Measurements from ENCODE around the gene UBE2O.

UBE2O gene

DNA sequence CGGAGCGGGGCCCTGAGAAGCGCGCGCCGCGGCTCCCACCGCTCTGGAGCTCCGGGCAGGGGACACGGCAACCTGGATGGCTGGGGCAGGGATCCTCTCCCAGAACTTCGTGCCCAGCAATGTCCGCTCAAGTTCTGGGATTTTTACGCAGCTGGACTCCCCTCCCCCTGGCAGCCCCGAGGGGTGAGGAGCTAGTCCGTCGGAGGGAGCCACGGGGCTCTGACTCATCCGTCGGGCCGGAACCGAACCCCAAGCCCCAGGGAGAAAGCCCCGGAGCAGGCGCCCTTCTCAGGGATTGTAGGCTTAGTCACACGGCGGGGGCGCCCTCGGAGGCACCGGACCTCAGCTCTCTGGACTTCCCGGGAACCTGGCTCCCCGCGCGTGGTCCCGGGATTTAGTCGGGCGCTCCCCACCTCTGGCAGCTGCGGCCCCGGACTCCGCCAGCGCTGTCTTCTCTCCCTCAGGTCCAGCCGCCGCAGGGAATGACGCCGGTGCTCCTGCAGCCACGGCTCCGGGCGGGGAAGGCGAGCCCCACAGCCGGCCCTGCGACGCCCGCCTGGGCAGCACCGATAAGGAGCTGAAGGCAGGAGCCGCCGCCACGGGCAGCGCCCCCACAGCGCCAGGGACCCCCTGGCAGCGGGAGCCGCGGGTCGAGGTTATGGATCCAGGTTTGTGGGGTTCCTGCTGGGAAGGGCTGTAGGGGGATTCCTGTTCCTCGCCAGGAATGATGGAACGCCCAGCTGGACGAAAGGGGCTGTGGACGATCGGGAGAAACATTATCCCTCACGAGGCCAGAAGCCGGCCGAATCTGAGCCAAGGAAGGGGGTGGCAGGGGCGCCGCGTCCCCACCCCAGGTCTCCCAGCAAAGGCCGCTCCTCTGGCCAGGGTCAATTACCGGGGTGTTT lies 67.7 kb downstream of the UBE2O start:
- peak overlapping the region; percentile 49 for H3K27ac ChIP-seq
- no peak for TF ChIP-seq ZFX (IDR thresholded peaks at IDR 0.05)
- TF ChIP-seq, protein P1, sequence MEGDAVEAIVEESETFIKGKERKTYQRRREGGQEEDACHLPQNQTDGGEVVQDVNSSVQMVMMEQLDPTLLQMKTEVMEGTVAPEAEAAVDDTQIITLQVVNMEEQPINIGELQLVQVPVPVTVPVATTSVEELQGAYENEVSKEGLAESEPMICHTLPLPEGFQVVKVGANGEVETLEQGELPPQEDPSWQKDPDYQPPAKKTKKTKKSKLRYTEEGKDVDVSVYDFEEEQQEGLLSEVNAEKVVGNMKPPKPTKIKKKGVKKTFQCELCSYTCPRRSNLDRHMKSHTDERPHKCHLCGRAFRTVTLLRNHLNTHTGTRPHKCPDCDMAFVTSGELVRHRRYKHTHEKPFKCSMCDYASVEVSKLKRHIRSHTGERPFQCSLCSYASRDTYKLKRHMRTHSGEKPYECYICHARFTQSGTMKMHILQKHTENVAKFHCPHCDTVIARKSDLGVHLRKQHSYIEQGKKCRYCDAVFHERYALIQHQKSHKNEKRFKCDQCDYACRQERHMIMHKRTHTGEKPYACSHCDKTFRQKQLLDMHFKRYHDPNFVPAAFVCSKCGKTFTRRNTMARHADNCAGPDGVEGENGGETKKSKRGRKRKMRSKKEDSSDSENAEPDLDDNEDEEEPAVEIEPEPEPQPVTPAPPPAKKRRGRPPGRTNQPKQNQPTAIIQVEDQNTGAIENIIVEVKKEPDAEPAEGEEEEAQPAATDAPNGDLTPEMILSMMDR (conservative IDR thresholded peaks at IDR 0.05) = no peak

DNA sequence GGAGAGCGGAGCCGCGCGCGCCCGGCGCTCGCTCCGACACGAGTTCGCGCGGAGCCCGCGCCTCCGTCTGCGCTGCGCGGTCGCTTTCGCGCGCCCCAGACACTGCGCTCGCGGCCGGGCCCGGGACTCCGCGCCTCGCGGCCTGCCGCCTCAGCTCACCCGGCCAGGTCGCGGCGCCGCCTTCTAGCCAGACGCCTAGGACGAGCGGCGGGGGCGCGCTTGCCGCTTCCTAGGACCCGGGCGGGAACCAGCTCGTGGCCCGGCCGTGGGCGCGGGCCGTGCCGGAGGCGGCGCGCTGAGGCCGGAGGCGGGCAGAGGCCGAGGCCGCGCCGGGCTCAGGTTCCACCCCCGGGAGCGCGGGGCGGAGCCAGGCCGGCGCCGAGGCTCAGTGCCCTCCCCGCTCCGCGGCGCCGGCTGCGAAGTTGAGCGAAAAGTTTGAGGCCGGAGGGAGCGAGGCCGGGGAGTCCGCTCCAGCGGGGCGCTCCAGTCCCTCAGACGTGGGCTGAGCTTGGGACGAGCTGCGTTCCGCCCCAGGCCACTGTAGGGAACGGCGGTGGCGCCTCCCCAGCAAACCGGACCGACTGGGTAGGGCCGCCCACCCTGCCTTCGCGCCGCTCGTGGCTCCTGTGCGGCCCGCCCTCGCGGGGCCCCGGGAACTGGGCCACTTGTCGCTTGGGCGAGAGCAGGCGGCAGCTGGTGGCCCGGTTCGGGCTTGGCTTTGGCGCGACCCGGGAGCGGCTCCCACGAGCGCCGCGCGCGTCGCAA lies 68.5 kb downstream of the UBE2O start, which contains the start of gene SPHK1:
TSS of gene SPHK1 (plus strand) at position 388 of the 765 bp plus-strand sequence. CDS start 1,036 bp downstream, outside the sequence.
- 0 out of 2 replicates have a peak, but pooled peaks have one; percentile 38 for TF ChIP-seq ZFX (IDR thresholded peaks at IDR 0.05)
- TF ChIP-seq, protein P1 (conservative IDR thresholded peaks at IDR 0.05) = no peak

DNA sequence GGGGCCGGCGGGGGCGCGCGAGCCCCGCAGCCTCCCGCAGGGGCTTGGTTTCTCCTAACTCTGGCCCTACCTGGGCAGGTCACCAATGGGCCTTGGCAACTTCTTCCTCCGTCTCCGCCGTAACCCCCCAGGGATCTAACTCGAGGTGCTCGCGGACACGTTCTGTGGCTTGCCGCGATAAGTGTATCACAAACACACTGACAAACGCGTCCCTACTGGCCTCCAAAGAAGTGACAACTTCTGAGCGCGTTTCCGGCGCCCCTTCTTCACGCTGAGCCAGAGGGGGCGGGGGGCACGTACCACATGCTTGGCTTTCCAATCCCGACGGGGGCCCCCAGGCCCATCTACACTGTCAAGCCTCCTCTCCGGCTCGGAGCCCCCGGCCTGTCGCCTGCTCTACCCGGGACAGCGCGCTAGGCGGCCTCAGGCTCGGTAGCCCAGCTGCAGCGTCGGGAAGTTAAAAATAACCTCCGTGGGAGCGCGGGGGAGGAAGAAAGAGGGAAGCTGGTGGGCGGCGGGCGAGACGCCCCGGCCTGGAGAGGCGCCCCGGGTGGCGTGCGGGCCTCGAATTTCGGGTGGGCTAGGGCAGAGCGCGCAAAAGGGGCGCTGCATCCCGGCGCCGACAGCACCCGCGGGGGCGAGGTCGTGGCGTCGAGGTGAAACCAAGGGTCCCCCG lies 69.3 kb downstream of the UBE2O start:
- peak overlapping the region; percentile 49 for H3K27ac ChIP-seq

More for the DNA sequence above, 68.5 kb downstream of the UBE2O start, which contains the start of gene SPHK1:
- H3K27ac ChIP-seq = peak within 1 kb of the TSS; percentile 49

GRCh38 chr17:76382803-76383545 lies 70.0 kb downstream of the UBE2O start:
- no peak for TF ChIP-seq ZFX (IDR thresholded peaks at IDR 0.05)
- TF ChIP-seq, protein P1 (conservative IDR thresholded peaks at IDR 0.05) = no peak

More for the DNA sequence above, 69.3 kb downstream of the UBE2O start:
- TF ChIP-seq, protein P1 (conservative IDR thresholded peaks at IDR 0.05) = no peak; the same call in 1 of the 2 replicates
- no peak for TF ChIP-seq ZFX (IDR thresholded peaks at IDR 0.05)

GRCh38 chr17:76382351-76382802 lies 70.6 kb downstream of the UBE2O start:
- H3K27ac ChIP-seq = no peak overlapping the region; the same call in 1 of the 2 replicates
- TF ChIP-seq, protein P1 (conservative IDR thresholded peaks at IDR 0.05) = no peak
- TF ChIP-seq ZFX (IDR thresholded peaks at IDR 0.05) = no peak

More at GRCh38 chr17:76382803-76383545, 70.0 kb downstream of the UBE2O start:
- peak overlapping the region; percentile 49 for H3K27ac ChIP-seq

GRCh38 chr17:76381633-76382350 lies 71.2 kb downstream of the UBE2O start:
- H3K27ac ChIP-seq = no peak overlapping the region

More at GRCh38 chr17:76381633-76382350, 71.2 kb downstream of the UBE2O start:
- TF ChIP-seq ZFX (IDR thresholded peaks at IDR 0.05) = no peak
- TF ChIP-seq, protein P1 (conservative IDR thresholded peaks at IDR 0.05) = no peak

Data from C4-2B (cell line).